IPS-11a (cell line): ENCODE measurements around the gene IL4R.
"Not testable (repeated sequence)": the region's sequence is repeated elsewhere in the genome, so short reads cannot be mapped to it uniquely, and the experiment has no call there.

Experiments used
- H3K4me3 ChIP-seq: one replicate; pipeline ENCODE4 v1.5.1; 2013; ENCODE audit warnings: low read depth, low read length, control low read depth

IL4R gene

GRCh38 chr16:27401768-27402568 lies 88.2 kb downstream of the IL4R start, which contains the start of gene IL21R:
IL21R (plus strand) TSS chr16:27402174; CDS start chr16:27430072, 27,898 bp downstream.
- H3K4me3 ChIP-seq, result no peak within 1 kb of the TSS

GRCh38 chr16:27402569-27402963 lies 88.8 kb downstream of the IL4R start:
- H3K4me3 ChIP-seq, result no peak overlapping the region

- H3K4me3 ChIP-seq, result no peak overlapping the region
Measured at GRCh38 chr16:27402964-27403600, 89.3 kb downstream of the IL4R start.

GRCh38 chr16:27403601-27403992 lies 89.8 kb downstream of the IL4R start:
- no peak overlapping the region for H3K4me3 ChIP-seq

GRCh38 chr16:27404163-27404823 lies 90.5 kb downstream of the IL4R start:
- H3K4me3 ChIP-seq, result no peak overlapping the region

GRCh38 chr16:27405546-27406451 lies 92.0 kb downstream of the IL4R start:
- no peak overlapping the region for H3K4me3 ChIP-seq

GRCh38 chr16:27406511-27407128 lies 92.8 kb downstream of the IL4R start:
- H3K4me3 ChIP-seq, result no peak overlapping the region

- H3K4me3 ChIP-seq, result no peak overlapping the region
Measured at GRCh38 chr16:27407133-27407532, 93.4 kb downstream of the IL4R start.

GRCh38 chr16:27408012-27408601 lies 94.3 kb downstream of the IL4R start:
- H3K4me3 ChIP-seq, result no peak overlapping the region

- H3K4me3 ChIP-seq, result no peak overlapping the region
Measured at GRCh38 chr16:27408602-27409031, 94.8 kb downstream of the IL4R start.

- not testable (repeated sequence) for H3K4me3 ChIP-seq
Measured at GRCh38 chr16:27409958-27410357, 96.2 kb downstream of the IL4R start.

- no peak overlapping the region for H3K4me3 ChIP-seq
Measured at GRCh38 chr16:27410761-27411160, 97.0 kb downstream of the IL4R start.

GRCh38 chr16:27413956-27414355 lies 100.2 kb downstream of the IL4R start:
- no peak overlapping the region for H3K4me3 ChIP-seq
